Type B pancreatic cell (in vitro differentiated cells): Measurements from ENCODE around the gene IL18. TPM values are rescaled to one million over a fixed set of nuclear protein-coding genes. Genes with fewer than 3 reads are reported as not detected.

ENCODE experiments used
- DNase-seq: peaks from one replicate; pipeline ENCODE4 v3.0.0; 2021; ENCODE audit warnings: mixed read lengths; ENCODE audit not compliant: unreplicated experiment; ENCODE audit errors: extremely low spot score
- H3K27ac Mint-ChIP-seq: 2 replicates; pipeline ENCODE4 v1.8.0; 2021; ENCODE audit warnings: mild to moderate bottlenecking, mixed read lengths
- H3K27me3 Mint-ChIP-seq: 2 replicates; pipeline ENCODE4 v1.8.0; 2021; ENCODE audit warnings: mixed read lengths
- H3K36me3 Mint-ChIP-seq: 2 replicates; pipeline ENCODE4 v1.8.0; 2021; ENCODE audit warnings: mixed read lengths
- H3K4me1 Mint-ChIP-seq: one replicate; pipeline ENCODE4 v1.8.0; 2021; ENCODE audit warnings: mixed read lengths; ENCODE audit not compliant: unreplicated experiment
- H3K4me3 Mint-ChIP-seq: 2 replicates; pipeline ENCODE4 v1.8.0; 2021; ENCODE audit warnings: mild to moderate bottlenecking, mixed read lengths
- H3K9me3 Mint-ChIP-seq: 2 replicates; pipeline ENCODE4 v1.8.0; 2021; ENCODE audit warnings: mixed read lengths
- CTCF ChIP-seq: fragments of 200-600 bp; sonication (generic); conservative IDR thresholded peaks from 2 replicates; pipeline ENCODE4 v1.5.0; 2021; ENCODE audit warnings: antibody characterized with exemption, mild to moderate bottlenecking
- total RNA-seq: library from RNA; stranded (reverse); gene quantifications from 2 replicates; pipeline ENCODE4 v1.2.1, GENCODE V29; 2021; ENCODE audit warnings: low replicate concordance

The IL18 gene
- total RNA-seq, 1 donor from 2014 or later: 0.94 TPM

DNA sequence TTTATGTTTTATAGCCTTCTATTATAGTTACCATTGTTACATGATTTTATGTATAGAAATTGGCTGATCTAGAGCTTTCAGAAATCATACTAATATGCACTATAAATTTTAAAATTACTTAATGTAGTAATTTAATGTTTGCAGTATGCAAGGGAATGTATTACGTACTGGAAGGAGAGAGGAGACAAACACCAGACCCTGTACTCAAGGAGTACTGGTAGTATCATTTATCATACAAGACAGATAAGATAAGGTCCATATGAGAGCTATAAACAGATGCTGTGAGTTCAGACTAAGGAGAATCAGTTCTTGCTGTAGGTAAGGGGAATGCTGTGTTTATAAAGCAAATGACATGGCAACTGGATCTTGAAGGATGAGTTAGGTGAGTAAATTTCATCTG, 12.2 kb upstream of the IL18 start:
- Mint-ChIP-seq H3K4me3 (peak overlapping the region; percentile 82), H3K4me1 (peaks cover 17% of the 10 kb centered on the region), H3K36me3 (no peaks in the 10 kb centered on the region), H3K27me3 (peaks cover 3% of the 10 kb centered on the region), H3K9me3 (no peaks in the 10 kb centered on the region), H3K27ac (peak overlapping the region; percentile 85)
- TF ChIP-seq CTCF: no peak
- DNase-seq: no peak

DNA sequence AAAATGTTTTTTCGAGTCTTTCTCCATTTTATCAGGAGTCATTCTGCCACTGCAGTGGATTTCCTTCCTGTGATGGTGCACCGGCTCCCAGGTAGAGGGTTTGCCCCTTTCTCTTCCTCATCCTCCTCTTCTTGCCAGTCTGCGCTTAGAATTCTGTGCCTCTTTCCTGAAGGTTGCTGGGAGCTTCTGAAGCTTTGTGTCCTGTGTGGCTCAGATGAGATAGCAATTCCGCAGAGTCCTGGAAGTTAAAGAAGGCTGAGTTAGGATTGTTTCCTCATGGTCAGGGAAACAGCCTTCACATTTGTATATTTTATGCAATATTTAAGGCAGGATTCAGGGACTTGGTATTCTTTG, 11.7 kb upstream of the IL18 start:
- Mint-ChIP-seq H3K9me3 (no peaks in the 10 kb centered on the region), H3K27me3 (peaks cover 3% of the 10 kb centered on the region), H3K27ac (peak overlapping the region; percentile 85), H3K4me3 (peak overlapping the region; percentile 82), H3K36me3 (no peaks in the 10 kb centered on the region), H3K4me1 (peaks cover 17% of the 10 kb centered on the region)
- no peak for TF ChIP-seq CTCF
- DNase-seq: no peak

DNA sequence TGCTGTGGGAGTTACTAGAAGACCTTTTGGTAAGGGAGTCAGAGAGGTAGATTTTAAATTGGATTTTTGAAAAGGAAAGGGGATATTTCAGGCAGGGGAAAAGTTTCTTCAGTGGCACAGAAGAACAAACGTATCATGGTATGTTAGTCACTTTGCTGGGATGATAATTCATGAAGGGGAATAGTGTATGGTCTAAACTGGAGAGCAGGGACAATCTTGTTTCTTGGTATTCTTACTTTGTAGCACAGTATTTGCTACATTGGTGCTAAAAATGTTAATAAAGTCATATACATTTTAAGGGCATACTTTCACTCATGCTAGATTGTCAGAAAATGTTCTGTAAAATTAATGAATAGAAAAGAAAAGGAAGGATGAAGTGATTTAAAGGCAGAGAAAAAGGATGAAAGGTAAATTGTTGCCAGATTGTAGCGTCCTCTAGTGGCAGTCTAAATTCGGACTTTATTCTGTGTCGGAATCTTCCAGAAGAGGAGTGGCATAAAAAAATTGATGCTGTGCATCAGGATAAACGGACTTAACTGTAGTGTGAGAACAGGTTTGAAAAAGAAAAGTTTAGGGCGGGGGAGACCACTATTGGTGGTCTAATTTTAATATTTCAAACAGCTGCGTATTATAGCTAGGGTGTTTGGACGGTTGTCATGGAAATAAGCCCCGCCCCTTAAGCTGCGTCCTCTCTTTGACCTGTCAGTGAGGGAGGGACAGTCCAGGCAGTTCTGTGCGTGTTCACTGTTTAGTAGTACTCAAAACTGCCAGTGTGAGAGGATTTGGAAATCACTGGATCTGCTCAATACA, 11.1 kb upstream of the IL18 start, which contains the start of gene BCO2:
TSS of gene BCO2 (plus strand) at position 724 of the 810 bp plus-strand sequence. CDS start 90 bp downstream, outside the sequence.
- Mint-ChIP-seq H3K4me3 (peak within 1 kb of the TSS; percentile 82), H3K36me3 (no peaks in the 10 kb centered on the region), H3K27me3 (peaks cover 3% of the 10 kb centered on the region), H3K4me1 (peaks cover 17% of the 10 kb centered on the region), H3K27ac (peak within 1 kb of the TSS; percentile 85), H3K9me3 (no peaks in the 10 kb centered on the region)
- TF ChIP-seq CTCF: peak; percentile 87
- peak; percentile 73 for DNase-seq

DNA sequence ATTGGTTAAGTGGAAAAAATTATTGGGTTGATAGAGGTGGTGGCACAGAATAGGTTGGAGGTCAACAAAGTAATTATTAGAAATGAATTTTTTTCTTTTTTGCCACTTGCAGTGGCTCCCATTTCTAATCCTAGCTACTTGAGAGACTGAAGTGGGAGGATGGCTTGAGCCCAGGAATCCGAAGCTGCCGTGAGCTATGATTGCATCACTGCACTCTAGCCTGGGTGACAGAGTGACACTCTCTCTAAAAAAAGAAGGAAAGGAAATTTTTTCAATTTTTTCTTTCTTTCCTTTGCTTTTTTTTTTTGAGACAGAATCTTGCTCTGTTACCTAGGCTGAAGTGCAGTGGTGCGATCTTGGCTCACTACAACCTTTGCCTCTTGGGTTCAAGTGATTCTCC, 9.3 kb upstream of the IL18 start:
- H3K36me3 Mint-ChIP-seq: no peaks in the 10 kb centered on the region
- H3K4me3 Mint-ChIP-seq: no peak overlapping the region
- peaks cover 17% of the 10 kb centered on the region for H3K4me1 Mint-ChIP-seq
- no peaks in the 10 kb centered on the region for H3K27me3 Mint-ChIP-seq
- TF ChIP-seq CTCF: no peak
- H3K27ac Mint-ChIP-seq: no peak overlapping the region
- no peaks in the 10 kb centered on the region for H3K9me3 Mint-ChIP-seq
- no peak for DNase-seq

- H3K27ac Mint-ChIP-seq: no peak overlapping the region
- H3K9me3 Mint-ChIP-seq: no peaks in the 10 kb centered on the region
- peaks cover 17% of the 10 kb centered on the region for H3K4me1 Mint-ChIP-seq
- H3K27me3 Mint-ChIP-seq: no peaks in the 10 kb centered on the region
- H3K36me3 Mint-ChIP-seq: no peaks in the 10 kb centered on the region
- H3K4me3 Mint-ChIP-seq: no peak overlapping the region
- no peak for TF ChIP-seq CTCF
- DNase-seq: no peak
Measured at GRCh38 chr11:112172362-112172994, 8.6 kb upstream of the IL18 start.
